Heart left ventricle (tissue), 16 donors: Measurements from ENCODE around the gene KLF15. TPM values are rescaled to one million over a fixed set of nuclear protein-coding genes. Genes with fewer than 3 reads are reported as not detected.

ENCODE experiments used
- ATAC-seq, 4 donors: fragments of 200-7000 bp; cut with Tn5 transposase; one replicate each; pipeline ENCODE4 v1.9.1; 2020 to 2022; ENCODE audit warnings: moderate library complexity in 4 of 4, mild to moderate bottlenecking in 3 of 4, moderate number of reproducible peaks in 1 of 4
- DNase-seq, 5 donors: peaks; one replicate each; pipeline ENCODE4 v3.0.0-alpha.2; 2020
- H3K27ac ChIP-seq, 12 donors: fragments of 200-600 bp; sonication (generic) in 4 of 12; one replicate each; pipeline versions ENCODE4 v1.5.0 to v1.8.0; 2016 to 2022; ENCODE audit warnings: mild to moderate bottlenecking in 2 of 12
- H3K27me3 ChIP-seq, 9 donors: fragments of 200-600 bp; sonication (generic) in 2 of 9; one replicate each; pipeline versions ENCODE4 v1.5.1 to v1.8.0; 2016 to 2022; ENCODE audit warnings: mild to moderate bottlenecking in 3 of 9
- H3K36me3 ChIP-seq, 9 donors: fragments of 200-600 bp; sonication (generic) in 2 of 9; one replicate each; pipeline versions ENCODE4 v1.5.0 to v1.8.0; 2018 to 2022; ENCODE audit warnings: mild to moderate bottlenecking in 2 of 9
- H3K4me1 ChIP-seq, 12 donors: fragments of 200-600 bp; sonication (generic) in 4 of 12; one replicate each; pipeline versions ENCODE4 v1.5.0 to v1.8.0; 2016 to 2022; ENCODE audit warnings: mild to moderate bottlenecking in 3 of 12
- H3K4me3 ChIP-seq, 12 donors: fragments of 200-600 bp; sonication (generic) in 4 of 12; one replicate each; pipeline versions ENCODE4 v1.5.0 to v1.8.0; 2017 to 2022; ENCODE audit warnings: mild to moderate bottlenecking in 9 of 12, moderate library complexity in 4 of 12
- H3K9me3 ChIP-seq, 12 donors: fragments of 200-600 bp; sonication (generic) in 4 of 12; one replicate each; pipeline versions ENCODE4 v1.5.0 to v1.8.0; 2016 to 2022; ENCODE audit warnings: mild to moderate bottlenecking in 1 of 12
- POLR2A ChIP-seq, 2 donors: fragments of 450-650 bp; IDR thresholded peaks; one replicate each; pipeline ENCODE4 v1.6.1; 2017; ENCODE audit warnings: antibody characterized with exemption in 2 of 2, mild to moderate bottlenecking in 2 of 2, moderate library complexity in 2 of 2
- WGBS, 4 donors: extraction: QIAGEN DNeasy Blood & Tissue Kit in 2 of 4; methylation state at CpG; one replicate each; pipeline versions ENCODE4 v1.1.5 to v1.1.7; 2013 to 2018; 5-methylcytosine and 5-hydroxymethylcytosine counted together
- intact Hi-C, 10 donors: fragments of 100-400 bp; cut with DNase I; formaldehyde crosslinking; loops; one replicate each; pipeline versions ENCODE4 v1.11.1 to v1.14.2; 2022
- polyA plus RNA-seq, 2 donors: library from polyadenylated mRNA; stranded (reverse); fragments of 200-250 nt; gene quantifications; one replicate each; pipeline ENCODE4 v1.2.3, GENCODE V29; 2013
- total RNA-seq, 9 donors: library from RNA; depleted of rRNA in 2 of 9; stranded (reverse); fragments of >200 nt in 2 of 9; fragmentation: NEBNext Ultra II Directional in 3 of 9; extraction: Animal tissue kit (Norgen Biotek cat#: 25700) in 3 of 9; gene quantifications; one replicate each; pipeline versions ENCODE4 v1.1.0 to v1.2.4, GENCODE V29; 2016 to 2023
- TF ChIP-seq, protein P1 (sequence below), 12 donors: fragments of 200-600 bp; sonication (generic) in 4 of 12; IDR thresholded peaks; one replicate each; pipeline versions ENCODE4 v1.5.0 to v1.8.0; 2018 to 2022; ENCODE audit warnings: antibody characterized with exemption in 12 of 12, mild to moderate bottlenecking in 5 of 12
- donor health status: ischemic (EF 13 %, LVEDD 7.1; RV severe dilation, severe dysfunction).
- donor health status: healthy with polysubstance abuse.
- donor health status: DM: no; HTN: yes; CAD: no.
- donor health status: DM: no; HTN: no; CAD: no.
- donor health status: ischemic (EF 25% LVEDD 6.9; RV normal size, moderate dysfunction).
- donor health status: ischemic (EF 25% LVEDD 5.7; RV mildly dilated, moderate dysfunction).
- donor health status: healthy.
- donor health status: DM: yes; HTN: yes; CAD: no.
- donor health status: ischemic (EF 35%, LVEDD 5.7; RV mildly dilated, moderate dysfunction).
- donor health status: nonischemic (EF 11% LVEDD 7.7; RV severe dilation, severe dysfunction).
- donor health status: DM: yes; HTN: yes; CAD: no.
- donor health status: PGD.
- donor health status: ischemic (EF 29% LVEDD 5.4; RV normal size, mild dysfunction).
- donor health status: nonischemic (EF 23%, LVEDD 6.1; RV moderate dilation, normal function).

The KLF15 gene
- total and polyA plus RNA-seq, 11 donors, result 10.5 to 85.8 (median 35.9) TPM

- H3K4me3 ChIP-seq, result no peak overlapping the region
- intact Hi-C loops, result no loop called here
- no peak for ATAC-seq
- H3K4me1 ChIP-seq, result peaks cover 0 to 24% (median 6%) of the 10 kb centered on the region in 12 donors
- no peaks in the 10 kb centered on the region for H3K36me3 ChIP-seq
- no peaks in the 10 kb centered on the region for H3K9me3 ChIP-seq
- TF ChIP-seq, protein P1, sequence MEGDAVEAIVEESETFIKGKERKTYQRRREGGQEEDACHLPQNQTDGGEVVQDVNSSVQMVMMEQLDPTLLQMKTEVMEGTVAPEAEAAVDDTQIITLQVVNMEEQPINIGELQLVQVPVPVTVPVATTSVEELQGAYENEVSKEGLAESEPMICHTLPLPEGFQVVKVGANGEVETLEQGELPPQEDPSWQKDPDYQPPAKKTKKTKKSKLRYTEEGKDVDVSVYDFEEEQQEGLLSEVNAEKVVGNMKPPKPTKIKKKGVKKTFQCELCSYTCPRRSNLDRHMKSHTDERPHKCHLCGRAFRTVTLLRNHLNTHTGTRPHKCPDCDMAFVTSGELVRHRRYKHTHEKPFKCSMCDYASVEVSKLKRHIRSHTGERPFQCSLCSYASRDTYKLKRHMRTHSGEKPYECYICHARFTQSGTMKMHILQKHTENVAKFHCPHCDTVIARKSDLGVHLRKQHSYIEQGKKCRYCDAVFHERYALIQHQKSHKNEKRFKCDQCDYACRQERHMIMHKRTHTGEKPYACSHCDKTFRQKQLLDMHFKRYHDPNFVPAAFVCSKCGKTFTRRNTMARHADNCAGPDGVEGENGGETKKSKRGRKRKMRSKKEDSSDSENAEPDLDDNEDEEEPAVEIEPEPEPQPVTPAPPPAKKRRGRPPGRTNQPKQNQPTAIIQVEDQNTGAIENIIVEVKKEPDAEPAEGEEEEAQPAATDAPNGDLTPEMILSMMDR (IDR thresholded peaks at IDR 0.05), result no peak
- TF ChIP-seq POLR2A (IDR thresholded peaks at IDR 0.05), result no peak
- H3K27ac ChIP-seq, result no peak overlapping the region
- DNase-seq, result no peak
- H3K27me3 ChIP-seq, result no peaks in the 10 kb centered on the region
- whole genome bisulfite sequencing, 4 donors, result 84 to 95% (median 87%) methylated on average over 2 of the region's 2 CpGs
Measured at GRCh38 chr3:126369490-126369889, 12.3 kb upstream of the KLF15 start.

GRCh38 chr3:126367316-126367805 is 10.2 kb upstream of the KLF15 start:
- no peaks in the 10 kb centered on the region for H3K9me3 ChIP-seq
- TF ChIP-seq, protein P1 (IDR thresholded peaks at IDR 0.05), result no peak
- TF ChIP-seq POLR2A (IDR thresholded peaks at IDR 0.05), result no peak
- H3K36me3 ChIP-seq, result no peaks in the 10 kb centered on the region
- no peak overlapping the region for H3K27ac ChIP-seq
- WGBS, 4 donors, result 89 to 97% (median 94%) methylated on average over 6 of the region's 6 CpGs
- no peaks in the 10 kb centered on the region for H3K27me3 ChIP-seq
- peaks cover 0 to 4% (median 0%) of the 10 kb centered on the region in 12 donors for H3K4me1 ChIP-seq
- no peak for ATAC-seq
- DNase-seq, result peak in 1 of 5 donors; percentile 40
- H3K4me3 ChIP-seq, result no peak overlapping the region
- intact Hi-C loops, result no loop called here

GRCh38 chr3:126365351-126366277 is 8.4 kb upstream of the KLF15 start:
- 79 to 82% (median 81%) methylated on average over 10 to 11 of the region's 11 CpGs for WGBS, 4 donors
- peak in 1 of 5 donors; percentile 40 for DNase-seq
- Histone ChIP-seq H3K36me3 (no peaks in the 10 kb centered on the region), H3K4me1 (no peaks in the 10 kb centered on the region), H3K27me3 (peaks cover 0 to 10% (median 0%) of the 10 kb centered on the region in 9 donors), H3K4me3 (no peak overlapping the region), H3K27ac (no peak overlapping the region), H3K9me3 (no peaks in the 10 kb centered on the region)
- no peak for TF ChIP-seq POLR2A (IDR thresholded peaks at IDR 0.05)
- TF ChIP-seq, protein P1 (IDR thresholded peaks at IDR 0.05), result peak in 1 of 12 donors; percentile 17
- peak in 2 of 4 donors; percentile 13 to 37 for ATAC-seq
- intact Hi-C loops, result no loop called here

DNA sequence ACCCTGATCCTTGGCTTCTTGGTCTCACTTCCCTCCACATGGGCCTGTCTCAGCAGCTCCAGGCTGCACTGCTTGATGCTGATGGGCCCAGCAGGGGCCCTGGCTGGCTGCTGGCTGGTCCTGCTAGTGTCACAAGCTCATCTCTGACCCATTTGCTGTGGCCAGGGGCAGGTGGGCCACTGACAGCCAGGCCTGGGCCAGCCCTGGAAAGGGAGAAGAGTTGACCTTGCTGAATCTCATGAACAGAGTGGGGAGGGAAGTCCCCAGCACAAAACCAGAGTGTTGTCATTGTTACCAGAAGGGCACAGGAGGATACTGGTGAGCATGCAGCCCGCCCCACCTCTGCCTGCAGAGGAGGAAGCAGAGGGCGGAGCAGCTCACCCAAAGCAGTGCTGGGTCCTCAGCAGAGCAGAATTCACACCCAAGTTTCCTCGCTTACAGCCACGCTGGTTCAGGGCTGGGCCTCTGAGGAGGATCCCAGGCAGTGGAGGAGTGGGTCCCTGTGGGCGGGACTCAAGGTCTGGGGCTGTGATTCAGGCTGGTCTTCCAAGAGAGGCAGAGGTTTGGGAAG is 7.6 kb upstream of the KLF15 start:
- 88 to 100% (median 91%) methylated on average over 4 to 5 of the region's 5 CpGs for WGBS, 4 donors

More for the DNA sequence above, 7.6 kb upstream of the KLF15 start:
- Histone ChIP-seq H3K9me3 (no peaks in the 10 kb centered on the region), H3K36me3 (no peaks in the 10 kb centered on the region), H3K27ac (no peak overlapping the region), H3K27me3 (peaks cover 0 to 12% (median 0%) of the 10 kb centered on the region in 9 donors), H3K4me1 (no peaks in the 10 kb centered on the region), H3K4me3 (no peak overlapping the region)
- intact Hi-C loops, result no loop called here
- peak in 1 of 5 donors; percentile 25 for DNase-seq
- TF ChIP-seq, protein P1 (IDR thresholded peaks at IDR 0.05), result no peak
- no peak for TF ChIP-seq POLR2A (IDR thresholded peaks at IDR 0.05)
- ATAC-seq, result no peak
